PC-9 (cell line): Measurements from ENCODE around the gene EHBP1L1. TPM values are rescaled to one million over a fixed set of nuclear protein-coding genes. Genes with fewer than 3 reads are reported as not detected.

Experiments
- BruUV-seq: library from RNA; stranded (reverse); fragments of 400-500 nt; replicated peaks from 2 replicates; lab custom pipeline; 2021; lab: Mats Ljungman, UMichigan
- CTCF ChIA-PET: fragments of 300-600 bp; sonication (Branson Sonifier 250); formaldehyde crosslinking; loops from one replicate; lab custom pipeline; 2022; ENCODE audit warnings: antibody characterized with exemption; lab: Charles Lee
- POLR2A ChIA-PET: fragments of 300-600 bp; sonication (Branson Sonifier 250); formaldehyde crosslinking; loops from one replicate; lab custom pipeline; 2022; ENCODE audit warnings: antibody characterized with exemption; ENCODE audit not compliant: unreplicated experiment; lab: Charles Lee
- DNase-seq, 2 experiments: peaks; one replicate each; pipeline versions ENCODE4 v3.0.0 to v3.0.0-alpha.2; 2015 to 2022; ENCODE audit warnings: mixed read lengths in 1 of 2
- H2AFZ ChIP-seq: fragments of 200-600 bp; sonication (generic); 2 replicates; pipeline ENCODE4 v1.8.1; 2017; ENCODE audit warnings: antibody characterized with exemption
- H3F3A ChIP-seq: fragments of 200-600 bp; sonication (generic); 2 replicates; pipeline ENCODE4 v1.8.1; 2017; ENCODE audit warnings: antibody characterized with exemption, mild to moderate bottlenecking, low read depth; ENCODE audit not compliant: insufficient read depth
- H3K27ac ChIP-seq: fragments of 200-600 bp; sonication (generic); 2 replicates; pipeline ENCODE4 v1.6.1; 2016; ENCODE audit warnings: mixed run types
- H3K27me3 ChIP-seq: fragments of 200-600 bp; sonication (generic); 2 replicates; pipeline ENCODE4 v1.6.1; 2016; ENCODE audit warnings: low read depth, mixed run types; ENCODE audit not compliant: insufficient read depth
- H3K36me3 ChIP-seq: fragments of 200-600 bp; sonication (generic); 2 replicates; pipeline ENCODE4 v1.6.1; 2016; ENCODE audit warnings: low read depth, mixed run types
- H3K4me1 ChIP-seq: fragments of 200-600 bp; sonication (generic); replicated peaks from 2 replicates; pipeline ENCODE4 v1.6.1; 2016; ENCODE audit warnings: mixed run types; ENCODE audit not compliant: insufficient read depth
- H3K4me2 ChIP-seq: fragments of 200-600 bp; sonication (generic); 2 replicates; pipeline ENCODE4 v1.6.1; 2017; ENCODE audit warnings: mixed run types
- H3K4me3 ChIP-seq: fragments of 200-600 bp; sonication (generic); 2 replicates; pipeline ENCODE4 v1.6.1; 2016; ENCODE audit warnings: mixed run types
- H3K79me2 ChIP-seq: fragments of 200-600 bp; sonication (generic); 2 replicates; pipeline ENCODE4 v1.6.1; 2017; ENCODE audit warnings: low read depth, mixed run types
- H3K9me2 ChIP-seq: fragments of 200-600 bp; sonication (generic); 2 replicates; pipeline ENCODE4 v1.8.1; 2017; ENCODE audit warnings: mild to moderate bottlenecking; ENCODE audit not compliant: insufficient read depth
- H3K9me3 ChIP-seq: fragments of 200-600 bp; sonication (generic); 2 replicates; pipeline ENCODE4 v1.8.1; 2016; ENCODE audit warnings: low read depth; ENCODE audit not compliant: insufficient read depth
- H4K20me1 ChIP-seq: fragments of 200-600 bp; sonication (generic); 2 replicates; pipeline ENCODE4 v1.8.1; 2017; ENCODE audit not compliant: insufficient read depth
- CTCF ChIP-seq: fragments of 200-600 bp; sonication (generic); conservative IDR thresholded peaks from 2 replicates; pipeline ENCODE4 v1.6.1; 2017; ENCODE audit warnings: mixed run types, antibody characterized with exemption, mild to moderate bottlenecking, moderate library complexity
- EZH2 ChIP-seq: fragments of 200-600 bp; sonication (generic); IDR thresholded peaks from 2 replicates; pipeline ENCODE4 v1.8.0; 2017; ENCODE audit warnings: antibody characterized with exemption, low read depth
- intact Hi-C: fragments of 100-400 bp; cut with micrococcal nuclease; formaldehyde crosslinking; loops from one replicate; pipeline ENCODE4 v1.10.0; 2022; ENCODE audit not compliant: unreplicated experiment
- total RNA-seq: library from RNA; stranded (reverse); gene quantifications from 2 replicates; pipeline ENCODE4 v1.2.3, GENCODE V29; 2021

Gene EHBP1L1
- total RNA-seq, 1 experiment from 2014 or later = 123 TPM

- Histone ChIP-seq H3F3A (peaks cover 26% of the 10 kb centered on the region), H3K9me2 (no peaks in the 10 kb centered on the region), H3K27me3 (no peaks in the 10 kb centered on the region), H3K9me3 (no peaks in the 10 kb centered on the region), H3K4me3 (no peak within 1 kb of the TSS), H4K20me1 (no peaks in the 10 kb centered on the region), H3K79me2 (no peaks in the 10 kb centered on the region), H3K4me1 (0 out of 2 replicates have a peak, but pooled peaks cover 7% of the 10 kb centered on the region), H3K4me2 (no peak within 1 kb of the TSS), H3K36me3 (no peaks in the 10 kb centered on the region), H3K27ac (no peak within 1 kb of the TSS), H2AFZ (no peak within 1 kb of the TSS)
- peak in 1 of 2 experiments; percentile 29 for DNase-seq
- intact Hi-C loops = no loop called here
- BruUV-seq = no TSS peak
- ChIA-PET POLR2A (interaction anchor here (0.6 to 0.9 kb wide), 3 partner anchors 12 to 42 kb away, joined by 3 to 8 read pairs (median 4); partner anchors contain the start of gene PCNX3), CTCF (interaction anchor here (0.5 to 0.7 kb wide), 2 partner anchors 19 to 175 kb away, joined by 3 read pairs; no protein-coding TSS in a partner anchor)
- no peak for TF ChIP-seq EZH2
- TF ChIP-seq CTCF = no peak
These were observed 19.9 kb downstream of the EHBP1L1 start, which contains the start of gene KCNK7 for GRCh38 chr11:65595543-65596281. Gene KCNK7 (minus strand): TSS chr11:65595800. CDS start chr11:65595772, 28 bp downstream.

GRCh38 chr11:65596520-65596919, 20.7 kb downstream of the EHBP1L1 start:
- Histone ChIP-seq H3K79me2 (no peaks in the 10 kb centered on the region), H3K27me3 (no peaks in the 10 kb centered on the region), H2AFZ (no peak overlapping the region), H4K20me1 (no peaks in the 10 kb centered on the region), H3F3A (peaks cover 21% of the 10 kb centered on the region), H3K4me1 (0 out of 2 replicates have a peak, but pooled peaks cover 7% of the 10 kb centered on the region), H3K4me2 (no peak overlapping the region), H3K4me3 (no peak overlapping the region), H3K36me3 (no peaks in the 10 kb centered on the region), H3K9me3 (no peaks in the 10 kb centered on the region), H3K27ac (no peak overlapping the region), H3K9me2 (no peaks in the 10 kb centered on the region)
- ChIA-PET CTCF (interaction anchor here (0.7 kb wide), 1 partner anchor 58 kb away, joined by 3 read pairs; no protein-coding TSS in a partner anchor), POLR2A (interaction anchor here (0.9 kb wide), 1 partner anchor 19 kb away, joined by 3 read pairs; the partner anchor contains the start of gene PCNX3)
- no TSS peak for BruUV-seq
- DNase-seq = no peak
- TF ChIP-seq CTCF (no peak), EZH2 (no peak)
- intact Hi-C loops = no loop called here

- ChIA-PET POLR2A (no interaction called here), CTCF (no interaction called here)
- H3K4me1 ChIP-seq = 0 out of 2 replicates have a peak, but pooled peaks cover 7% of the 10 kb centered on the region
- no peaks in the 10 kb centered on the region for H3K27me3 ChIP-seq
- no peaks in the 10 kb centered on the region for H3K36me3 ChIP-seq
- H4K20me1 ChIP-seq = no peaks in the 10 kb centered on the region
- H3F3A ChIP-seq = peaks cover 21% of the 10 kb centered on the region
- no peak overlapping the region for H2AFZ ChIP-seq
- intact Hi-C loops = no loop called here
- no peaks in the 10 kb centered on the region for H3K79me2 ChIP-seq
- no peak overlapping the region for H3K4me3 ChIP-seq
- no peak for DNase-seq
- H3K9me3 ChIP-seq = no peaks in the 10 kb centered on the region
- BruUV-seq = no TSS peak
- H3K27ac ChIP-seq = no peak overlapping the region
- no peaks in the 10 kb centered on the region for H3K9me2 ChIP-seq
- TF ChIP-seq CTCF = no peak
- no peak for TF ChIP-seq EZH2
- no peak overlapping the region for H3K4me2 ChIP-seq
These were observed 22.4 kb downstream of the EHBP1L1 start for GRCh38 chr11:65598258-65598699.
